OCI-LY7 (cell line): Measurements from ENCODE around the gene RDH13.

ENCODE experiments used
- EZH2phosphoT487 ChIP-seq: fragments of 200-600 bp; sonication (generic); IDR thresholded peaks from 2 replicates; pipeline ENCODE4 v1.6.1; 2018; ENCODE audit warnings: low read depth, borderline replicate concordance, mild to moderate bottlenecking, mixed run types, antibody characterized with exemption, low read length, moderate library complexity, mixed read lengths
- TF ChIP-seq, protein P1 (sequence below): fragments of 200-600 bp; sonication (generic); conservative IDR thresholded peaks from 2 replicates; pipeline ENCODE4 v1.5.1; 2014; ENCODE audit warnings: mild to moderate bottlenecking, antibody characterized with exemption, low read length, moderate library complexity, mixed read lengths

GRCh38 chr19:54995561-54995960, 67.4 kb downstream of the RDH13 start:
- TF ChIP-seq, protein P1, sequence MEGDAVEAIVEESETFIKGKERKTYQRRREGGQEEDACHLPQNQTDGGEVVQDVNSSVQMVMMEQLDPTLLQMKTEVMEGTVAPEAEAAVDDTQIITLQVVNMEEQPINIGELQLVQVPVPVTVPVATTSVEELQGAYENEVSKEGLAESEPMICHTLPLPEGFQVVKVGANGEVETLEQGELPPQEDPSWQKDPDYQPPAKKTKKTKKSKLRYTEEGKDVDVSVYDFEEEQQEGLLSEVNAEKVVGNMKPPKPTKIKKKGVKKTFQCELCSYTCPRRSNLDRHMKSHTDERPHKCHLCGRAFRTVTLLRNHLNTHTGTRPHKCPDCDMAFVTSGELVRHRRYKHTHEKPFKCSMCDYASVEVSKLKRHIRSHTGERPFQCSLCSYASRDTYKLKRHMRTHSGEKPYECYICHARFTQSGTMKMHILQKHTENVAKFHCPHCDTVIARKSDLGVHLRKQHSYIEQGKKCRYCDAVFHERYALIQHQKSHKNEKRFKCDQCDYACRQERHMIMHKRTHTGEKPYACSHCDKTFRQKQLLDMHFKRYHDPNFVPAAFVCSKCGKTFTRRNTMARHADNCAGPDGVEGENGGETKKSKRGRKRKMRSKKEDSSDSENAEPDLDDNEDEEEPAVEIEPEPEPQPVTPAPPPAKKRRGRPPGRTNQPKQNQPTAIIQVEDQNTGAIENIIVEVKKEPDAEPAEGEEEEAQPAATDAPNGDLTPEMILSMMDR, result no peak
- TF ChIP-seq EZH2phosphoT487, result no peak
